K562 (cell line): ENCODE results near the gene DOK3.

Experiments
- CHD1 ChIP-seq: fragments of 200-600 bp; sonication (generic); IDR thresholded peaks from one replicate; pipeline ENCODE4 v1.6.1; 2012; ENCODE audit warnings: mild to moderate bottlenecking, moderate library complexity, low read length, inconsistent platforms
- EP300 ChIP-seq: IDR thresholded peaks from 2 replicates; pipeline ENCODE4 v1.6.1; 2012; ENCODE audit warnings: low read length, improper control_type of control experiment
- ETV6 ChIP-seq, 3 experiments: fragments of 150-350 bp in 1 of 3; sonication (generic) in 1 of 3; formaldehyde crosslinking in 1 of 3; IDR thresholded peaks; 2 replicates each; pipeline versions ENCODE4 v1.6.1 to v1.8.0; 2014 to 2022; ENCODE audit warnings: borderline replicate concordance in 2 of 3, low read depth in 2 of 3, antibody characterized with exemption in 1 of 3, low read length in 1 of 3, mild to moderate bottlenecking in 1 of 3, missing genetic modification reagents in 1 of 3
- JUND ChIP-seq, 2 experiments: IDR thresholded peaks; 2 replicates in 1 of 2; 3 replicates in 1 of 2; pipeline ENCODE4 v1.6.1; 2011; ENCODE audit warnings: borderline replicate concordance in 2 of 2, low read depth in 2 of 2, low read length in 2 of 2, improper control_type of control experiment in 1 of 2, missing biosample characterization in 1 of 2, missing genetic modification characterization in 1 of 2, missing genetic modification reagents in 1 of 2
- MAFK ChIP-seq: IDR thresholded peaks from 2 replicates; pipeline ENCODE4 v1.6.1; 2011; ENCODE audit warnings: low read length, improper control_type of control experiment
- NFRKB ChIP-seq: fragments of 450-650 bp; IDR thresholded peaks from 2 replicates; pipeline ENCODE4 v1.6.1; 2016; ENCODE audit warnings: low read depth
- POLR2A ChIP-seq: fragments of 450-650 bp; conservative IDR thresholded peaks from 2 replicates; pipeline ENCODE4 v1.6.1; 2016
- SMC3 ChIP-seq: conservative IDR thresholded peaks from 2 replicates; pipeline ENCODE4 v1.6.1; 2011; ENCODE audit warnings: low read depth, low read length, improper control_type of control experiment; ENCODE audit not compliant: insufficient read depth
- TF ChIP-seq, protein P1 (sequence below): fragments of 250-450 bp; sonication (Bioruptor Pico); IDR thresholded peaks from 2 replicates; pipeline ENCODE4 v1.5.1; 2021; ENCODE audit warnings: mild to moderate bottlenecking
- TF ChIP-seq, protein P2 (sequence below): IDR thresholded peaks from 3 replicates; pipeline ENCODE4 v1.6.1; 2011; ENCODE audit warnings: borderline replicate concordance, mild to moderate bottlenecking; ENCODE audit not compliant: insufficient read length, insufficient read depth
- TF ChIP-seq, protein P3 (sequence below): fragments of 450-650 bp; IDR thresholded peaks from 2 replicates; pipeline ENCODE4 v1.6.1; 2016; ENCODE audit warnings: low read depth, mild to moderate bottlenecking, moderate library complexity
- TF ChIP-seq, protein P4 (sequence below), 3 experiments: IDR thresholded peaks in 2 of 3; conservative IDR thresholded peaks in 1 of 3; 2 replicates each; pipeline ENCODE4 v1.5.1; 2011 to 2012; ENCODE audit warnings: low read length in 3 of 3, mild to moderate bottlenecking in 3 of 3, control low read depth in 2 of 3, improper control_type of control experiment in 1 of 3, inconsistent platforms in 1 of 3, low read depth in 1 of 3, mixed read lengths in 1 of 3, moderate library complexity in 1 of 3; ENCODE audit not compliant: insufficient read depth in 2 of 3

DNA sequence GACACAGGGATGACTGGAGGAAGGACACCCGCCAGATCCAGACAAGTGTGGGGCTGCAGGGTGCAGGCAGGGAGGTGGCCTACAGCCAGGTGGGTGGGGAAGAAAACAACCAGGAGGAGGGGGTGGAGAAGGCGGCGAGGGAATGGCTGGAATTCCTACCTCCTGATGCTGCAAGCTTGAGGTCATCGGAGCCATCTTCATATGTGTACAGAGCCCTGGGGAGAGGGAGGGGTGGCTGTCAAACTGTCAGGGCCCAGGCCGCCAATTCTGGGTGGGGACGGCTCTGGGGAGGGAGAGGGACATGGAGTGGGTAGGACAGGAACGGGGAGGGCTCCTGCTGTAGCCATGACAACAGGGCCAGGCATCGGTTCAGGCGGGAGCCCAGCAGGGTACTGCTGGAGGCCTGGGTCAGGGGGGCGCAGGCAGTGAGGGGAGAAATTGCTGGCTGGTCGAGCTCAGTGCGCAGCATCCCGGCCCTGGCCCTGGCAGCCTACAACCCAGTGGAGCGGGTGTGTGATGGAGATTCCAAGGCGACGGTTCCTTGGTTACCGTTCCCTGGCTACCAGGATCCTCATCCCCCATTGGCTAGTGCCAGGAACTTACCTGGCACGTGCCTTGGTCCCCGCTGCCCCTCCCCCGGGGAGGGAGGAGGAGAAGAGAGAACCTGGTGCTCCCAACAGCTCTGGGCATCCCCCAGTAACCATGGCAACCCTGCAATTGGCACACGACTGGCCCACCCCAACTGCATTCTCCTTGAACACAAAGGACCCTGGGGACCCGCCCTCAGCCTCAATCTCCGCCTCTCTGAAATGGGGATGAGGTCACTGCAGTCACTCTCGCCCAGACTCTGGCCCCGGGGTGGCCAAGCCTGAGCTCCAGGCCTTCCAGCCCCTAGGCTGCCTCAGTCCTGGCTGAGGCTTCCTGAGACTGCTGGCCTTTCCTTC is 40.7 kb downstream of the DOK3 start:
- TF ChIP-seq, protein P1, sequence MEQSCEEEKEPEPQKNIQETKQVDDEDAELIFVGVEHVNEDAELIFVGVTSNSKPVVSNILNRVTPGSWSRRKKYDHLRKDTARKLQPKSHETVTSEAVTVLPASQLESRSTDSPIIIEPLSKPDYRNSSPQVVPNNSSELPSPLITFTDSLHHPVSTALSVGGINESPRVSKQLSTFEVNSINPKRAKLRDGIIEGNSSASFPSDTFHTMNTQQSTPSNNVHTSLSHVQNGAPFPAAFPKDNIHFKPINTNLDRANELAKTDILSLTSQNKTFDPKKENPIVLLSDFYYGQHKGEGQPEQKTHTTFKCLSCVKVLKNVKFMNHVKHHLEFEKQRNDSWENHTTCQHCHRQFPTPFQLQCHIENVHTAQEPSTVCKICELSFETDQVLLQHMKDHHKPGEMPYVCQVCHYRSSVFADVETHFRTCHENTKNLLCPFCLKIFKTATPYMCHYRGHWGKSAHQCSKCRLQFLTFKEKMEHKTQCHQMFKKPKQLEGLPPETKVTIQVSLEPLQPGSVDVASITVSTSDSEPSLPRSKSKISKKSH (CRISPR knock-in tag): no peak
- no peak for TF ChIP-seq ETV6 (IDR thresholded peaks at IDR 0.05; ENCODE audit: borderline replicate concordance in 1 of 2, low read depth in 2 of 2, low read length in 1 of 2)
- TF ChIP-seq ETV6 (CRISPR knock-in tag; IDR thresholded peaks at IDR 0.05; ENCODE audit: borderline replicate concordance): no peak
- TF ChIP-seq CHD1: no peak
- TF ChIP-seq, protein P2, sequence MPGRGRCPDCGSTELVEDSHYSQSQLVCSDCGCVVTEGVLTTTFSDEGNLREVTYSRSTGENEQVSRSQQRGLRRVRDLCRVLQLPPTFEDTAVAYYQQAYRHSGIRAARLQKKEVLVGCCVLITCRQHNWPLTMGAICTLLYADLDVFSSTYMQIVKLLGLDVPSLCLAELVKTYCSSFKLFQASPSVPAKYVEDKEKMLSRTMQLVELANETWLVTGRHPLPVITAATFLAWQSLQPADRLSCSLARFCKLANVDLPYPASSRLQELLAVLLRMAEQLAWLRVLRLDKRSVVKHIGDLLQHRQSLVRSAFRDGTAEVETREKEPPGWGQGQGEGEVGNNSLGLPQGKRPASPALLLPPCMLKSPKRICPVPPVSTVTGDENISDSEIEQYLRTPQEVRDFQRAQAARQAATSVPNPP: no peak
- TF ChIP-seq JUND (IDR thresholded peaks at IDR 0.05; ENCODE audit: borderline replicate concordance, low read depth, low read length): no peak
- TF ChIP-seq JUND (tag; IDR thresholded peaks at IDR 0.05; ENCODE audit: borderline replicate concordance, low read depth, low read length): no peak
- TF ChIP-seq, protein P3, sequence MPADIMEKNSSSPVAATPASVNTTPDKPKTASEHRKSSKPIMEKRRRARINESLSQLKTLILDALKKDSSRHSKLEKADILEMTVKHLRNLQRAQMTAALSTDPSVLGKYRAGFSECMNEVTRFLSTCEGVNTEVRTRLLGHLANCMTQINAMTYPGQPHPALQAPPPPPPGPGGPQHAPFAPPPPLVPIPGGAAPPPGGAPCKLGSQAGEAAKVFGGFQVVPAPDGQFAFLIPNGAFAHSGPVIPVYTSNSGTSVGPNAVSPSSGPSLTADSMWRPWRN: no peak
- no peak for TF ChIP-seq MAFK
- TF ChIP-seq, protein P4, sequence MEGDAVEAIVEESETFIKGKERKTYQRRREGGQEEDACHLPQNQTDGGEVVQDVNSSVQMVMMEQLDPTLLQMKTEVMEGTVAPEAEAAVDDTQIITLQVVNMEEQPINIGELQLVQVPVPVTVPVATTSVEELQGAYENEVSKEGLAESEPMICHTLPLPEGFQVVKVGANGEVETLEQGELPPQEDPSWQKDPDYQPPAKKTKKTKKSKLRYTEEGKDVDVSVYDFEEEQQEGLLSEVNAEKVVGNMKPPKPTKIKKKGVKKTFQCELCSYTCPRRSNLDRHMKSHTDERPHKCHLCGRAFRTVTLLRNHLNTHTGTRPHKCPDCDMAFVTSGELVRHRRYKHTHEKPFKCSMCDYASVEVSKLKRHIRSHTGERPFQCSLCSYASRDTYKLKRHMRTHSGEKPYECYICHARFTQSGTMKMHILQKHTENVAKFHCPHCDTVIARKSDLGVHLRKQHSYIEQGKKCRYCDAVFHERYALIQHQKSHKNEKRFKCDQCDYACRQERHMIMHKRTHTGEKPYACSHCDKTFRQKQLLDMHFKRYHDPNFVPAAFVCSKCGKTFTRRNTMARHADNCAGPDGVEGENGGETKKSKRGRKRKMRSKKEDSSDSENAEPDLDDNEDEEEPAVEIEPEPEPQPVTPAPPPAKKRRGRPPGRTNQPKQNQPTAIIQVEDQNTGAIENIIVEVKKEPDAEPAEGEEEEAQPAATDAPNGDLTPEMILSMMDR (IDR thresholded peaks at IDR 0.05 in 2 of 3, conservative IDR thresholded peaks at IDR 0.05 in 1 of 3; ENCODE audit: insufficient read depth in 2 of 3, low read depth in 1 of 3, low read length in 3 of 3): no peak
- TF ChIP-seq SMC3: no peak
- no peak for TF ChIP-seq NFRKB
- TF ChIP-seq POLR2A: no peak
- TF ChIP-seq EP300: no peak
